HG02642 (cell line): ENCODE measurements around the gene HYAL1.
"Not testable (repeated sequence)": the region's sequence is repeated elsewhere in the genome, so short reads cannot be mapped to it uniquely, and the experiment has no call there.

Source experiments
- ATAC-seq: cut with Tn5 transposase; IDR thresholded peaks from one replicate; pipeline ENCODE4 v1.9.1; 2021; ENCODE audit warnings: mild to moderate bottlenecking; ENCODE audit not compliant: unreplicated experiment, poor library complexity

The HYAL1 gene

GRCh38 chr3:50264383-50264963 is 38.9 kb downstream of the HYAL1 start:
- no peak for ATAC-seq

DNA sequence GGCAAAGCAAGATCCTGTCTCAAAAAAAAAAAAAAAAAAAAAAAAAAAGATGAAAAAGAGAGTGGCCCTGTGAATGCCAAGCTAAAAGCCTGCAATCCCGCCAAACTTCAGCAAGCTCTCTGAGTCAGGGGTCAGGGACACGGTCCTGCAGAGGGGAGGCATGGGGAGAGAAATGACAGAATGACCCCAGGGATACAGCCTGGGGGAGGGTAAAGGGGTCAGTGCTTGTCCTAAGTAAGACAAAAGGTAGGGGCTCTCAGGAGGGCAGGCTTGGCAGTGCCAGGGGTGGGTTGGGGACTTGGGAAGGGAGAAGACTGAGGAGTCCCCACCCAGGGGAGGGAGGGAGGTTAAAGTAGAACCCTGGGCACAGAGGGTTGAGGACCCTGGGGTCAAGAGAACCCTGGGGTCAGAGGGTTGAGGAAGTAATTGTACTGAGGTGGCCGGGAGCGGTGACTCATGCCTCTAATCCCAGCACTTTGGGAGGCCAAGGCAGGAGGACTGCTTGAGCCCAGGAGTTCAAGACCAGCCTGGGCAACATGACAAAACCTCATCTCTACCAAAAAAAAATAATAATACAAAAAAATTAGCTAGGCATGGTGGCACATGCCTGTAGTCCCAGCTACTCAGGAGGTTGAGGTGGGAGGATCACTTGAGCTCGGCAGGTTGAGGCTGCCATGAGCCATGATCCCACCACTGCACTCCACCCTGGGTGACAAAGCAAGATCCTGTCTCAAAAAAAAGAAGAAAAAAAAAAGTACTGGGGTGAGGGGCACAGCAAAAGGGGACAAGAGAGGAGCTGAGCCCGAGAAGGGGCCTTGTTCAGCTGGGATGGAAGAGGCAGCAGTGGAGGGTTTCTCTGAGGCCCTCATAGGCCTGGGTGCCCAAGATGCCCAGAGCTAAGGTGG is 39.6 kb downstream of the HYAL1 start:
- ATAC-seq = no peak

- no peak for ATAC-seq
Measured at GRCh38 chr3:50262778-50263177, 40.6 kb downstream of the HYAL1 start.

DNA sequence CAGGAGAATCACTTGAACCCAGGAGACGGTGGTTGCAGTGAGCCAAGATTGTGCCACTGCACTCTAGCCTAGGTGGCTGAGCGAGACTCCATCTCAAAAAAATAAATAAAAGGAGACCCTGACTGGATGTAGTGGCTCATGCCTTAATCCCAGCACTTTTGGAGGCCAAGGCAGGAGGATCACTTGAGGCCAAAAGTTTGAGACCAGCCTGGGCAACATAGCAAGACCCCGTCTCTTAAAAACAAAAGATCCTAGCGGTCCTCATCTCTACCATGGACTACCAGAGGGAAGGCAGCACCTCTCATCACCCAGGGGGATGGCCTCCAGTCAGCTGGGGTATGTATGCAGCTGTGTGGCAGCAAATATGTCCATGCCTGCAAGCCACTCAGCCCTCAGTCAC is 41.2 kb downstream of the HYAL1 start:
- not testable (repeated sequence) for ATAC-seq

- ATAC-seq = no peak
Measured at GRCh38 chr3:50261505-50261904, 41.9 kb downstream of the HYAL1 start.

GRCh38 chr3:50260942-50261441 is 42.4 kb downstream of the HYAL1 start:
- ATAC-seq = no peak

DNA sequence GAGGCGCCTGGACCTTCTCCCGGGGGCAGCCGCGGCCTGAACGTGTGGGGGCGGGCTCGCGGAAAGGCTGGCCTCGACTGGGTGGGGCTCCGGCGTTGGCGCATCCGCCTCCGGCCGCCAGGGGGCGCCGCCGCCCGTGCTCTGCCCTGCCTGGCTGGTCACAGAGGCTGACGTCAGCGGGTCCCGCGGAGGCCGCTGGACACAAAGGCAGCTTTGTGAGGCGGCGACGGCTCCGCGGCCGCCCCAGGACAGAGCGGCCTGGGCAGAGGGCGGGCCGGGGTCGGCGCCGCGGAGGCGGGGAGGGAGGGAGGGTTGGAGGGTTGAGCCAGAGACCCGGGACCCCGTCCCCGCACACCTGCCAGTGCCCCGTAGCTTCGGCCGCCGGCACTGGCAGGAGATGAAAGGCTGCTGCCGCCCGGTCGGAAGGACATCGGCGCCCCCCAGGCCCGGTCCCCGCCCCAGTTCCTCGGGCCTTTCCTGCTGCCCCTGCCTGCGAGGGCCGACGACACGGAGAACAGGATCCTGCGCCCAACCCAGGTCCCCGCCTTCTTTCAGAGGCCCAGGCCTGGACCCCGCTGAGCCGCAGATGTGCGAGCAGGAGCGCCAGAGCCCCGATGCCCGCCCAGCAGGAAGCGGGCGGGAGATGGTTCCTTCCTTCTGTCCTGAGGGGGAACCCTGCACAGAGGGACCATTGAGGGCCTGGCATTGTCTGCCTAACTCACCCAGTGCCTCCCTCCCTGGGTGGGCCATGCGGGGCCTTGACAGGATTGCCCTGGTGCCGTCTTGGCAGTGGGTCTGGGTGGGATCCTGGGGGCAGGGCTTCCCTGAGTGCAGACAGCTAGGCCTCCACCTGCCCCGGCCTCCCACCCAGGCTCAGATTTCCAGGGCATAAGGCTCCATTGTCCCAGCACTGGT is 43.1 kb downstream of the HYAL1 start:
- peak; percentile 75 for ATAC-seq

GRCh38 chr3:50259432-50260026 is 43.8 kb downstream of the HYAL1 start:
- ATAC-seq = peak; percentile 25

GRCh38 chr3:50258979-50259378 is 44.4 kb downstream of the HYAL1 start:
- ATAC-seq = no peak

DNA sequence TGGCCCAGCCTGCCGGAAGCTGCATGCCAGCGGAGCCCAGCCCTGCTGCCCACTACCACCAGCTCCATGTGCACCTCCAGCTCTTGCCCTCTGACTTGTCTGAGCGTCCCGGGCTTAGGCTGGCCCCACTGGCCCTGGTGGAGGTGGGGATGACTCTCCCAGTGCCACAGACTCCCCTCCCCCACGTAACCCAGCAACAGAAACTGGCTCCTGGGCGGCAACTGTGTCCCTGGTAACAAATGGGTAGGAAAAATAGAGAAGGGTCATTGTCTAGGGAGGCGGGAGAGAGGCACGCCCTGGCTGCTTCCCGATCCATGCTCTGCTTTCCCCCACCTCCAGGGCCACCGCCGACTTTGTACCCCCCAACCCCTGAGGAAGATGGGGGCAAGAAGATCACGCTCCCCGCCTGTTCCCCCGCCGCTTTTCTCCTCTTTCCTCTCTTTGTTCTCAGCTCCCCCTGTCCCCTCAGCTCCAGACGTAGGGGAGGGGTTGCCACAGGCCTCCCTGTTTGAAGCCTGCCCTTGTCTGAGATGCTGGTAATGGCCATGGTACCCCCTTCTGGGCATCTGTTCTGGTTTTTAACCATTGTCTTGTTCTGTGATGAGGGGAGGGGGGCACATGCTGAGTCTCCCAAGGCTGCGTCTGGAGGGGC is 45.2 kb downstream of the HYAL1 start:
- no peak for ATAC-seq

GRCh38 chr3:50256978-50257890 is 46.1 kb downstream of the HYAL1 start:
- ATAC-seq = no peak

- ATAC-seq = no peak
Measured at GRCh38 chr3:50255251-50255615, 48.1 kb downstream of the HYAL1 start.

GRCh38 chr3:50254577-50255250 is 48.7 kb downstream of the HYAL1 start:
- no peak for ATAC-seq

GRCh38 chr3:50251220-50251619 is 52.2 kb downstream of the HYAL1 start:
- no peak for ATAC-seq

DNA sequence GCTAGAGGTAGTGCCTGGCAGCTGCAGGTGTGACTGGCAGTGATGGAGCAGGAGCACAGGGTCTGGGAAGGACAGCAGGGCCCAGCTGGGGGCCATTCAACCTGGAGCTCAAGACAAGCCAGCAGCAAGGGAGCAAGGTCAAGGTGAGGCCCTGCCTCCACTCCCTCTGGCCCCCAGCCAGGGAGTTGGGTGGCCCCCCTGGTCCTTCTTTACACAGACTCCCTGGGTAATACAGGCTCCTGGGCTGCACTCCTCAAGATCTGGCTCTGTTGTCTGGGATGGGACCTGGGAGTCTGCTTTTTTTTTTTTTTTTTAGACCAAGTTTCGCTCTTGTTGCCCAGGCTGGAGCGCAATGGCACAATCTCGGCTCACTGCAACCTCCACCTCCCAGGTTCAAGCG is 52.9 kb downstream of the HYAL1 start:
- no peak for ATAC-seq
